Astrocyte (in vitro differentiated cells and primary cell): ENCODE data around the gene APMAP. TPM values are rescaled to one million over a fixed set of nuclear protein-coding genes. Genes with fewer than 3 reads are reported as not detected.

ENCODE experiments used
- DNase-seq: peaks from one replicate; pipeline ENCODE4 v3.0.0-alpha.2; 2010; ENCODE audit warnings: low read depth
- FAIRE-seq: peaks from 2 replicates; lab custom pipeline; 2011; peaks lifted over from hg19 to GRCh38; lab: Jason Lieb, UNC
- H2AFZ ChIP-seq: 2 replicates; pipeline ENCODE4 v1.6.0; 2012; ENCODE audit warnings: low read depth, low read length, inconsistent platforms
- H3K27ac ChIP-seq: 2 replicates; pipeline ENCODE4 v1.5.1; 2011; ENCODE audit warnings: low read depth, low read length, inconsistent platforms
- H3K27me3 ChIP-seq: 2 replicates; pipeline ENCODE4 v1.6.0; 2011; ENCODE audit warnings: low read length, inconsistent platforms; ENCODE audit not compliant: insufficient read depth
- H3K36me3 ChIP-seq: 2 replicates; pipeline ENCODE4 v1.5.1; 2011; ENCODE audit warnings: low read length, inconsistent platforms; ENCODE audit not compliant: insufficient read depth
- H3K4me1 ChIP-seq: 2 replicates; pipeline ENCODE4 v1.5.1; 2011; ENCODE audit warnings: low read length, inconsistent platforms; ENCODE audit not compliant: insufficient read depth
- H3K4me2 ChIP-seq: 2 replicates; pipeline ENCODE4 v1.6.0; 2012; ENCODE audit warnings: low read length, inconsistent platforms
- H3K4me3 ChIP-seq: 2 replicates; pipeline ENCODE4 v1.5.1; 2011; ENCODE audit warnings: low read depth, mild to moderate bottlenecking, low read length, inconsistent platforms; ENCODE audit not compliant: insufficient read depth
- H3K79me2 ChIP-seq: 2 replicates; pipeline ENCODE4 v1.6.0; 2012; ENCODE audit warnings: mild to moderate bottlenecking, low read length, inconsistent platforms; ENCODE audit not compliant: insufficient read depth
- H3K9ac ChIP-seq: 2 replicates; pipeline ENCODE4 v1.6.0; 2012; ENCODE audit warnings: mild to moderate bottlenecking, low read length, inconsistent platforms
- H3K9me3 ChIP-seq: 2 replicates; pipeline ENCODE4 v1.5.1; 2012; ENCODE audit warnings: low read depth, mild to moderate bottlenecking, low read length, inconsistent platforms; ENCODE audit not compliant: insufficient read depth
- H4K20me1 ChIP-seq: 2 replicates; pipeline ENCODE4 v1.6.0; 2012; ENCODE audit warnings: low read length, inconsistent platforms; ENCODE audit not compliant: insufficient read depth
- H3K27ac Mint-ChIP-seq: one replicate; pipeline ENCODE4 v1.8.0; 2021; ENCODE audit warnings: mild to moderate bottlenecking, mixed read lengths; ENCODE audit not compliant: unreplicated experiment
- H3K27me3 Mint-ChIP-seq: one replicate; pipeline ENCODE4 v1.8.0; 2021; ENCODE audit warnings: low read depth, mixed read lengths; ENCODE audit not compliant: unreplicated experiment
- H3K36me3 Mint-ChIP-seq: one replicate; pipeline ENCODE4 v1.8.0; 2021; ENCODE audit warnings: low read depth, mixed read lengths; ENCODE audit not compliant: unreplicated experiment
- H3K4me1 Mint-ChIP-seq: one replicate; pipeline ENCODE4 v1.8.0; 2021; ENCODE audit warnings: low read depth, mixed read lengths; ENCODE audit not compliant: unreplicated experiment
- H3K4me3 Mint-ChIP-seq: one replicate; pipeline ENCODE4 v1.8.0; 2021; ENCODE audit warnings: mild to moderate bottlenecking, moderate library complexity, mixed read lengths; ENCODE audit not compliant: unreplicated experiment
- H3K9me3 Mint-ChIP-seq: one replicate; pipeline ENCODE4 v1.8.0; 2021; ENCODE audit warnings: mild to moderate bottlenecking, mixed read lengths; ENCODE audit not compliant: unreplicated experiment
- CTCF ChIP-seq: IDR thresholded peaks from 2 replicates; pipeline ENCODE4 v1.5.1; 2011; ENCODE audit warnings: low read depth, mild to moderate bottlenecking, inconsistent platforms, low read length, moderate library complexity; ENCODE audit not compliant: insufficient read depth
- EZH2 ChIP-seq: IDR thresholded peaks from 2 replicates; pipeline ENCODE4 v1.6.1; 2012; ENCODE audit warnings: mild to moderate bottlenecking, low read length, inconsistent platforms; ENCODE audit not compliant: insufficient read depth
- total RNA-seq: library from RNA; stranded (reverse); gene quantifications from 2 replicates; pipeline ENCODE4 v1.2.1, GENCODE V29; 2021

The APMAP gene
- total RNA-seq, 1 donor from 2014 or later: 110 TPM

GRCh38 chr20:25023356-25023755 is 30.8 kb upstream of the APMAP start:
- no peaks in the 10 kb centered on the region for H3K4me1 ChIP-seq
- no peak for DNase-seq
- no peak overlapping the region for H3K4me3 ChIP-seq
- H3K79me2 ChIP-seq: no peaks in the 10 kb centered on the region
- no peak overlapping the region for H2AFZ ChIP-seq
- no peak for TF ChIP-seq EZH2
- TF ChIP-seq CTCF: no peak
- H4K20me1 ChIP-seq: no peaks in the 10 kb centered on the region
- Mint-ChIP-seq H3K4me3 (no peak overlapping the region), H3K9me3 (no peaks in the 10 kb centered on the region), H3K36me3 (no peaks in the 10 kb centered on the region), H3K27ac (no peak overlapping the region), H3K4me1 (no peaks in the 10 kb centered on the region), H3K27me3 (peaks cover 44% of the 10 kb centered on the region)
- no peaks in the 10 kb centered on the region for H3K36me3 ChIP-seq
- no peak for FAIRE-seq
- no peaks in the 10 kb centered on the region for H3K27me3 ChIP-seq
- no peak overlapping the region for H3K4me2 ChIP-seq
- H3K9ac ChIP-seq: no peak overlapping the region
- no peak overlapping the region for H3K27ac ChIP-seq
- no peaks in the 10 kb centered on the region for H3K9me3 ChIP-seq

GRCh38 chr20:25022680-25023079 is 30.1 kb upstream of the APMAP start:
- DNase-seq: no peak
- H3K9ac ChIP-seq: no peak overlapping the region
- no peak overlapping the region for H3K27ac Mint-ChIP-seq
- H3K4me2 ChIP-seq: no peak overlapping the region
- H3K27me3 Mint-ChIP-seq: peaks cover 49% of the 10 kb centered on the region
- H2AFZ ChIP-seq: no peak overlapping the region
- no peaks in the 10 kb centered on the region for H3K79me2 ChIP-seq
- H4K20me1 ChIP-seq: no peaks in the 10 kb centered on the region
- H3K4me1 ChIP-seq: no peaks in the 10 kb centered on the region
- TF ChIP-seq EZH2: no peak
- no peak for TF ChIP-seq CTCF
- no peak overlapping the region for H3K4me3 ChIP-seq
- H3K9me3 Mint-ChIP-seq: no peaks in the 10 kb centered on the region
- H3K4me3 Mint-ChIP-seq: no peak overlapping the region
- H3K4me1 Mint-ChIP-seq: no peaks in the 10 kb centered on the region
- no peaks in the 10 kb centered on the region for H3K9me3 ChIP-seq
- no peaks in the 10 kb centered on the region for H3K36me3 ChIP-seq
- H3K27me3 ChIP-seq: no peaks in the 10 kb centered on the region
- H3K36me3 Mint-ChIP-seq: no peaks in the 10 kb centered on the region
- FAIRE-seq: no peak
- no peak overlapping the region for H3K27ac ChIP-seq

GRCh38 chr20:25021336-25021735 is 28.8 kb upstream of the APMAP start:
- Histone ChIP-seq H3K9me3 (no peaks in the 10 kb centered on the region), H2AFZ (no peak overlapping the region), H3K27ac (no peak overlapping the region), H3K36me3 (no peaks in the 10 kb centered on the region), H3K4me2 (no peak overlapping the region), H3K4me1 (no peaks in the 10 kb centered on the region), H4K20me1 (no peaks in the 10 kb centered on the region), H3K4me3 (no peak overlapping the region), H3K27me3 (no peaks in the 10 kb centered on the region), H3K9ac (no peak overlapping the region), H3K79me2 (no peaks in the 10 kb centered on the region)
- Mint-ChIP-seq H3K4me3 (no peak overlapping the region), H3K4me1 (no peaks in the 10 kb centered on the region), H3K36me3 (no peaks in the 10 kb centered on the region), H3K27ac (no peak overlapping the region), H3K9me3 (no peaks in the 10 kb centered on the region), H3K27me3 (peaks cover 42% of the 10 kb centered on the region)
- no peak for DNase-seq
- TF ChIP-seq EZH2: no peak
- no peak for TF ChIP-seq CTCF
- FAIRE-seq: no peak
